HEK293T (cell line): ENCODE measurements around the gene TAP2.

Experiments
- BHLHE40 ChIP-seq: fragments of 450-650 bp; IDR thresholded peaks from 2 replicates; pipeline ENCODE4 v1.6.1; 2016; ENCODE audit warnings: mild to moderate bottlenecking, moderate library complexity, borderline replicate concordance
- CTBP1 ChIP-seq: fragments of 450-650 bp; IDR thresholded peaks from 2 replicates; pipeline ENCODE4 v1.6.1; 2016; ENCODE audit warnings: borderline replicate concordance
- ELF4 ChIP-seq: fragments of 450-650 bp; IDR thresholded peaks from 2 replicates; pipeline ENCODE4 v1.6.1; 2017; ENCODE audit warnings: antibody characterized with exemption
- FOXA1 ChIP-seq: fragments of 450-650 bp; IDR thresholded peaks from 2 replicates; pipeline ENCODE4 v1.6.1; 2016; ENCODE audit warnings: mild to moderate bottlenecking
- FOXK2 ChIP-seq: fragments of 450-650 bp; IDR thresholded peaks from 2 replicates; pipeline ENCODE4 v1.6.1; 2016; ENCODE audit warnings: mild to moderate bottlenecking
- HDGF ChIP-seq: fragments of 450-650 bp; IDR thresholded peaks from 2 replicates; pipeline ENCODE4 v1.6.1; 2017; ENCODE audit warnings: antibody characterized with exemption, borderline replicate concordance
- L3MBTL2 ChIP-seq: fragments of 450-650 bp; conservative IDR thresholded peaks from 2 replicates; pipeline ENCODE4 v1.6.1; 2016; ENCODE audit warnings: mild to moderate bottlenecking
- PKNOX1 ChIP-seq: fragments of 450-650 bp; IDR thresholded peaks from 2 replicates; pipeline ENCODE4 v1.6.1; 2016
- SP1 ChIP-seq: fragments of 450-650 bp; IDR thresholded peaks from 2 replicates; pipeline ENCODE4 v1.6.1; 2017
- SUZ12 ChIP-seq: fragments of 450-650 bp; IDR thresholded peaks from 2 replicates; pipeline ENCODE4 v1.6.1; 2016; ENCODE audit warnings: mild to moderate bottlenecking

GRCh38 chr6:32839356-32839755 lies 817 bp upstream of the TAP2 start:
- TF ChIP-seq FOXK2: no peak
- TF ChIP-seq SP1: no peak
- TF ChIP-seq HDGF: no peak
- TF ChIP-seq ELF4: no peak
- TF ChIP-seq L3MBTL2: no peak
- TF ChIP-seq CTBP1: no peak
- TF ChIP-seq FOXA1: no peak
- TF ChIP-seq PKNOX1: no peak
- no peak for TF ChIP-seq BHLHE40
- no peak for TF ChIP-seq SUZ12
